Endothelial cell of hepatic sinusoid (primary cell): Measurements from ENCODE around the gene SV2B.
"Not testable (repeated sequence)": the region's sequence is repeated elsewhere in the genome, so short reads cannot be mapped to it uniquely, and the experiment has no call there.

Experiments used
- in situ Hi-C: cut with HindIII; loops from 2 replicates; pipeline ENCODE4 v1.10.0; 2017; ENCODE audit warnings: low sequenced_read_pairs

Gene SV2B

GRCh38 chr15:91099995-91100813 is at the start of gene SV2B:
Gene SV2B (plus strand): TSS chr15:91100257. CDS start chr15:91226264, 126,007 bp downstream.
- in situ Hi-C loops: no loop called here

GRCh38 chr15:91051248-91051647 is 48.8 kb upstream of the SV2B start:
- in situ Hi-C loops: loop anchor here (10.0 kb wide), 1 partner anchor 214 kb away; no protein-coding TSS in a partner anchor

GRCh38 chr15:91054816-91055215 is 45.2 kb upstream of the SV2B start:
- in situ Hi-C loops: loop anchor here (10.0 kb wide), 1 partner anchor 210 kb away; no protein-coding TSS in a partner anchor

GRCh38 chr15:91055548-91056331 is 44.3 kb upstream of the SV2B start:
- in situ Hi-C loops: loop anchor here (10.0 kb wide), 1 partner anchor 209 kb away; no protein-coding TSS in a partner anchor

- in situ Hi-C loops: no loop called here
Measured at GRCh38 chr15:91061230-91061629, 38.8 kb upstream of the SV2B start.

- in situ Hi-C loops: no loop called here
Measured at GRCh38 chr15:91061997-91062396, 38.1 kb upstream of the SV2B start.

- in situ Hi-C loops: no loop called here
Measured at GRCh38 chr15:91065505-91065904, 34.6 kb upstream of the SV2B start.

- in situ Hi-C loops: no loop called here
Measured at GRCh38 chr15:91067036-91067435, 33.0 kb upstream of the SV2B start.

GRCh38 chr15:91068436-91068835 is 31.6 kb upstream of the SV2B start:
- in situ Hi-C loops: no loop called here

- in situ Hi-C loops: no loop called here
Measured at GRCh38 chr15:91068966-91069365, 31.1 kb upstream of the SV2B start.

- in situ Hi-C loops: no loop called here
Measured at GRCh38 chr15:91070872-91071271, 29.2 kb upstream of the SV2B start.

- in situ Hi-C loops: no loop called here
Measured at GRCh38 chr15:91072161-91072560, 27.9 kb upstream of the SV2B start.

- in situ Hi-C loops: no loop called here
Measured at GRCh38 chr15:91073077-91073476, 27.0 kb upstream of the SV2B start.

- in situ Hi-C loops: no loop called here
Measured at GRCh38 chr15:91073768-91074167, 26.3 kb upstream of the SV2B start.

GRCh38 chr15:91075739-91076138 is 24.3 kb upstream of the SV2B start:
- in situ Hi-C loops: no loop called here

GRCh38 chr15:91077029-91077428 is 23.0 kb upstream of the SV2B start:
- in situ Hi-C loops: no loop called here

- in situ Hi-C loops: not testable (repeated sequence)
Measured at GRCh38 chr15:91093866-91094265, 6.2 kb upstream of the SV2B start.

- in situ Hi-C loops: no loop called here
Measured at GRCh38 chr15:91098451-91098850, 1.6 kb upstream of the SV2B start.

- in situ Hi-C loops: no loop called here
Measured at GRCh38 chr15:91099616-91099994, 452 bp upstream of the SV2B start.

GRCh38 chr15:91100814-91101607 is 954 bp downstream of the SV2B start:
- in situ Hi-C loops: no loop called here

- in situ Hi-C loops: no loop called here
Measured at GRCh38 chr15:91101608-91101920, 1.5 kb downstream of the SV2B start.
